Measurements from ENCODE around the gene MN1.

MN1 gene

DNA sequence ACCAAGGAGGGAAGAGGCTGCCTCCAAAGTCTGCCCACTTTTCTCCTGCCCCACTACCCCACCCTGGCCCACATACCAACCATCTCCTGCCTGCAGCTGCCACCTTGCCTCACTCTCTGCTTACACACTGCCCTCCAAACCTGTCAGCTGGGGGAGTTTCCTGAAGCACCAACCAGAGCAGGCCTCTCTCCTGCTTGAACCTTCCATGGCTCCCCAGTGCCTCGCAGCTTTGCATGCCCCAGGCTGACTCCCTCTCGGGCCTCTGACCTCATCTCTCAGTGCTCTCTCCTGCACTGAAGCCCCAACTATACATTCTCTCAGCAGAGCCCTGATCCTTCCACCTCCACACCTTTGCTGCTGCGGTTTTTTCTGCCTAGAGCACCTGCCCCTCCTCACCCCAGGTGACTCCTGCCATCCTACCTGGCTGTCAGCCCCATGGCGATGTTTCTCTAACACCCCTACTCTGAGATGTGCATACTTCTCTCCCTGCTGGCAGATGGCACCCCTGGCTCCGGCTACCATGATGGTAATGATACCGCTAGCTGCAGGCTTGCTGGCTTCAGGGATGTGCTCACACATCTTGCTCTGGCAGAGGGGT lies 43.5 kb downstream of the MN1 start:
- no peak for FAIRE-seq
- no peak for DNase-seq (ENCODE audit: insufficient read length, low spot score)
- TF ChIP-seq TAF1 (IDR thresholded peaks at IDR 0.05; ENCODE audit: low read depth, low read length), result no peak
- no peak for TF ChIP-seq POU2F2 (IDR thresholded peaks at IDR 0.05; ENCODE audit: low read depth, low read length)
- no peak for TF ChIP-seq SPI1 (IDR thresholded peaks at IDR 0.05; ENCODE audit: low read depth, low read length)
- TF ChIP-seq POLR2AphosphoS5 (IDR thresholded peaks at IDR 0.05; ENCODE audit: low read depth, low read length), result no peak
- no peak for TF ChIP-seq PAX5 (IDR thresholded peaks at IDR 0.05; ENCODE audit: insufficient read depth, low read length, severe bottlenecking)
- no peak for TF ChIP-seq POLR2A (IDR thresholded peaks at IDR 0.05; ENCODE audit: low read depth, low read length)

DNA sequence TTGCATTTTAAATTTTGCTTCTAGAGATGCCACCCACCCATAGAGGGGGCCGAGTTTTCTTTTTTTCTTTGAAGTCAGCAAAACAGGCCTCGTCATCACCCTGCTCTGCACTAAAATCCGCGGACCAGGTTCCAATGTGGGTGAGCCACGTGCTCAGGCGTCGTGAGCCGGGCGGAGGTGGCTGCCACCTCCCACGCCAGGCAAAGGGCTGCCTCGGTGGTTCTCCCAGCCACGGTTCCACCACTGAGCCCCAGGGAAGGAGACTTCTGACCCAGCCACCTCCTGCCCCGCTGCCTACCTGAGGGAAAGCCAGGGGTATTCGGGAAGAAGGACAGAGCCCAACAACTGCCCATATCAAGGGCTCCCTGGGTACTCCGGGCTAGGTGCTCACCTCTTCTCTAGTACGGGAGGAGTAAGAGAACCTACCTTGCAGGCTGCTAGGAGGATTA lies 45.3 kb downstream of the MN1 start:
- FAIRE-seq (no peak), DNase-seq (ENCODE audit: insufficient read length, low spot score) (no peak)
- TF ChIP-seq POU2F2 (IDR thresholded peaks at IDR 0.05; ENCODE audit: low read depth, low read length) (no peak), POLR2AphosphoS5 (IDR thresholded peaks at IDR 0.05; ENCODE audit: low read depth, low read length) (no peak), POLR2A (IDR thresholded peaks at IDR 0.05; ENCODE audit: low read depth, low read length) (no peak), SPI1 (IDR thresholded peaks at IDR 0.05; ENCODE audit: low read depth, low read length) (no peak), TAF1 (IDR thresholded peaks at IDR 0.05; ENCODE audit: low read depth, low read length) (no peak), PAX5 (IDR thresholded peaks at IDR 0.05; ENCODE audit: insufficient read depth, low read length, severe bottlenecking) (no peak)

DNA sequence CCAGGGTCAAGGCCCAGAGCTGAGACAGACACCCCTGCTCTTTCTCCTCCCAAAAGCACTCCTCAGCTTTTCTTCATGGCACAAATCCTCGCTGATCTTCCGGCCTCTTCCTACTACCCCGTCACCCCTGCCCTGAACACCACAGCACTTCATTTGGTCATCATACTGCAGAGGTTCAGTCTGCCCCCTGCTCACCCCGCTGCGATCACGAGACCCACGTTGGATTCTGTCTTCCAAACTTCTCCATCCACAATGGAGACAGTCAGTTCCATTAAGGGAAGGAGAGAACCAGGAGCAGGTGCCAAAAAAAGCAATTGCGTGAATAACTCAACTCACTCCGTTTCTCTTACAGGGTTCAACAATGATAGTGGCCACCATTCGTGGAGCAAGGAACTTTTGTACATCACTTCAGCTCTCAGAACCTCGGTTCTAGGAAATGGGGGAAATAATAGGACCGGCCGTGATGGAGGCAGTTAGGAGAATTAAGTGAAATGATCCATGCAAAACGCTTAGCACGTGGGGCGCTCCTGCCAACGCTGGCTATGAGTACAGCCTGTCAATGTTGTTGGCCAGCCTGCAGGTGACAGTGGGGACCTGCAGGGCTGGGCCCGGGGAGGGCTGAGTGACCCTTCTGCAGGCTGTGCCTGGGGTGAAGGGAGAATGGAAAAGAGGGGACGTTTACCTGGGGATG lies 45.9 kb downstream of the MN1 start:
- no peak for DNase-seq (ENCODE audit: insufficient read length, low spot score)
- FAIRE-seq, result no peak
- TF ChIP-seq PAX5 (IDR thresholded peaks at IDR 0.05; ENCODE audit: insufficient read depth, low read length, severe bottlenecking), result no peak
- TF ChIP-seq SPI1 (IDR thresholded peaks at IDR 0.05; ENCODE audit: low read depth, low read length), result no peak
- TF ChIP-seq POLR2AphosphoS5 (IDR thresholded peaks at IDR 0.05; ENCODE audit: low read depth, low read length), result no peak
- TF ChIP-seq TAF1 (IDR thresholded peaks at IDR 0.05; ENCODE audit: low read depth, low read length), result no peak

DNA sequence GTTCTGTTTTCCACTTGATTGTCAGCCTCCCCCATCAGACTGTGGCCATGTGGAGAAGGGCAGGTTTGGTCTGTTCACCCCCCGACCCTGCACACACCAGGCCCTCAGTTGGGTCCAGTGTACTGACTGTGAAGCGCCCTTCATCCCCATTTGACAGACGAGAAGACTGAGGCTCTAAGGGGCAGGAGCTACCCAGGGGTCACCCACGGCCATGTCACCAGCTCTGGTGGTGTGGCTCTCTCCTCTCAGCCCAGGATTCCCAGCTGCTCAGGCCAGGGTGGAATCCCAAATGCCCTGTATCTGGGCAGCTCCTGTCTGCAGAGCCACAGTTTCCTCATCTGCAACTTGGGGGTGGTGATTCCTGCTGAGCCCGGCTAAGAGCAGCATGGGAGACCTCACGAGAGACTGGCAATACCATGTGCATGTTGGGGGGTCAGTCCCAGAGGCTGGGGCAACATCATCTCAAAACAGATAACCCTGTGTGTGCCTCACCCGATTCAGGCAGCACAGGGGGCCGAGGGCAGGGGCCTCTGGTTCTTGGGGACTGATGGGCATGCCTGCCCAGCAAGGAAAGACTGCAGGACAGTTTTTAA lies 46.6 kb downstream of the MN1 start:
- FAIRE-seq (no peak), DNase-seq (ENCODE audit: insufficient read length, low spot score) (no peak)
- no peak for TF ChIP-seq POU2F2 (IDR thresholded peaks at IDR 0.05; ENCODE audit: low read depth, low read length)
- TF ChIP-seq TAF1 (IDR thresholded peaks at IDR 0.05; ENCODE audit: low read depth, low read length), result no peak

DNA sequence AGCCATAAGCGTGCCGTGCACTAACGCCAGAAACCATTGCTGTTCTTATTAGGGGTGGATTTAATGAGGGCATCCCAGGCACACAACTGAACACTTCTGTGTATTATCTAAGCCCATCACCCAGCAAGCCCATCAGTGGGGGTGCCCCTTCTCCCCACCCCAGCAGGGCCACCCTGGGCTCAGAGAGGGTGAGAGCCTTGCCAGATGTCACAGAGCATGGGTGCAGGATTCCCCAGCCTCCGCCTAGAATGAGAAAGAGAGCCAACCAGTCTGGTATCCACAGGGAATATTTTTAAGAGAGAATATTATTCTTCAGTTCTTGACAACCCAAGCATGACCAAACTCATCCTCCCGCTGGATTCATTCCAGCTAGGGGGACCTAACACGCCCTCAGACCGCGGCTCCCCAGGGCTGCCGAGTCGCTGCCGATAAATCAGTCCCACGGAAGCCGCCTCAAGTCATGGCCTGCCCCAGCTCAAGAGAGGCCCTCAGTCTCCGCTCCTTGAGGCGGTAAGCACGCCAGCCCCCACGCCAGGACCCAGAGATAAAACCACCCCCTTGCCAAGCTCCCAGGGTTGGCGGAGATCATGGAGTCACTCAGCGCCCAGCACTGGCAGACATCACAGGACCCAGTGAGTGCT lies 47.2 kb downstream of the MN1 start:
- DNase-seq (ENCODE audit: insufficient read length, low spot score) (no peak), FAIRE-seq (no peak)
- TF ChIP-seq SPI1 (IDR thresholded peaks at IDR 0.05; ENCODE audit: low read depth, low read length) (no peak), POLR2AphosphoS5 (IDR thresholded peaks at IDR 0.05; ENCODE audit: low read depth, low read length) (no peak), TAF1 (IDR thresholded peaks at IDR 0.05; ENCODE audit: low read depth, low read length) (no peak), POLR2A (IDR thresholded peaks at IDR 0.05; ENCODE audit: low read depth, low read length) (no peak), PAX5 (IDR thresholded peaks at IDR 0.05; ENCODE audit: insufficient read depth, low read length, severe bottlenecking) (no peak), POU2F2 (IDR thresholded peaks at IDR 0.05; ENCODE audit: low read depth, low read length) (no peak)

DNA sequence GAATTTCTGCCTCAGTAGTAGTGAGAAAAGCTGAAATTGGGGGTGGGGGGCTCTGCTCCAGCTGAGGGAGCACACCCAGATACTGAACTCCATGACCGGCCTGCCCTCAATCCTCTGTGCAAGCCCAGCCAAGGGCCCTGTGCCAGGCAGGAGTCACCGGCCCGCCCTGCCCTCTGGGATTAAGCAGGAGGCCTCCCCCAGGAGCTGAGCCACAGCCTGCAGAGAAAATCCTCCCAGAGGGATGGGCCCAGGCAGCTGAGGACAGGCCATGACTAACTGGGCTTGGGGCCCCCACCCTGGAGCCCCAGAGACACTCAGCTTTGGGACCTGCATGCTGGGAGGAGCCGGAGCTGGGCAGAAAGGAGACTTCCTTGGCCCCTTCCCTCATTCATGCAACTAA lies 48.8 kb downstream of the MN1 start:
- TF ChIP-seq POU2F2 (IDR thresholded peaks at IDR 0.05; ENCODE audit: low read depth, low read length), result no peak
- TF ChIP-seq PAX5 (IDR thresholded peaks at IDR 0.05; ENCODE audit: insufficient read depth, low read length, severe bottlenecking), result no peak
- no peak for TF ChIP-seq POLR2AphosphoS5 (IDR thresholded peaks at IDR 0.05; ENCODE audit: low read depth, low read length)
- TF ChIP-seq TAF1 (IDR thresholded peaks at IDR 0.05; ENCODE audit: low read depth, low read length), result no peak
- no peak for TF ChIP-seq POLR2A (IDR thresholded peaks at IDR 0.05; ENCODE audit: low read depth, low read length)
- no peak for TF ChIP-seq SPI1 (IDR thresholded peaks at IDR 0.05; ENCODE audit: low read depth, low read length)
- FAIRE-seq (no peak), DNase-seq (ENCODE audit: insufficient read length, low spot score) (no peak)

DNA sequence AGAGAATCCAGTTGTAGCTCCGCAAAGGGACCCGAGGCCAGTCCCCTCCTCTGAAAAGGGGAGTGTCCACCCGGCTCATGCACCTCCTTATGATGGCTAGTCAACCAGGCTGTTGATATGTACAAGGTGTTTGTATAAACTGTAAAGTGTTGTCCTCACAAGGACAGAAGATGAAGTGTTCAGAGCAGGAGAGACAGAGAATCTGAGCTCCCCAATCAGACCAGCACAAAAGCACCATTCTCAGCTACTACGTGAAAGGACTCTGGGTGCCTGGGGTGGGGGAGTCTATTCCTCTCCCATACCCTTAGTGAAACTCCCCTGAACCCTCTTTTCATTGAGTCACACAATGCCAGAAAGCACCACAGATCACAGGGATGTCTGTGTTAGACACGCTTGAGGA lies 49.4 kb downstream of the MN1 start:
- TF ChIP-seq POLR2A (IDR thresholded peaks at IDR 0.05; ENCODE audit: low read depth, low read length) (no peak), SPI1 (IDR thresholded peaks at IDR 0.05; ENCODE audit: low read depth, low read length) (no peak)
- no peak for DNase-seq (ENCODE audit: insufficient read length, low spot score)
- FAIRE-seq, result no peak

DNA sequence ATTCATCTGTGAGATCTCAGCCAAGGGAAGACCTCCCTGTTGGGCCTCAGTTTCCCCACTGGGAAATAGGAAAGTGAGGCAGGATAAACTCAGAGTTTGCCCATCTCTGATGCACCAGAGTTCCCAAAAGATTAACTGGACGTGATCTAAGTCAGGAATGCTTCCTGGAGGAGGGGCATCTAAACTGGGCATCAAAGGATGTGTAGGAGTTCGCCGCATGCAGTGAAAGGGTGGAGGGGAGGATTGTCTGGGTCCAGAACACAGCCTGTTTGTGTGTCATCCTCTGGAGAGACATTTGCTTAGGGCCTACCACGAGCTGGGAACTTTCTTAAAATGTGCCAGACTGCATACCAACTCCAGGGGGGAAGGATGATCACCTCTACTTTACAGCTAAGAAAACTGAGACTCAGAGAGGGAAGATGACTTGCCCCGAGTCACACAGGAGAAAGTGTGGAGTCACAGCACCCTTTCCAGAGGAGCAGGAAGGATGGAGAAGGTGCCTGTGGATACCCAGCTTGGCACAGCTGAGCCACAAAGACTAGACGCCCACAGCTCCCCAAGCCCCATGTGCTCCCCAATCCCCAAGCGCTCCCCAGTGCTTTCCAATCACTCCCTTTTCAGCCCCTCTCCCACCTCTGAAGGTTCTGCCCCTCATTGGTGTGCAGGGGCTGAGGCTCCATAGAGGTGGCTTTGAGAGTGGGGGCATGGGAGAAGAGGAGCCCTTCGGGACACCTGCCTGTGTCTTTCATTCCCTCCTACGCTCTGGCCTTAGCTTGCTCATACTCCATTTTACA lies 50.1 kb downstream of the MN1 start:
- no peak for FAIRE-seq
- DNase-seq (ENCODE audit: insufficient read length, low spot score), result no peak
- no peak for TF ChIP-seq POU2F2 (IDR thresholded peaks at IDR 0.05; ENCODE audit: low read depth, low read length)
- TF ChIP-seq POLR2A (IDR thresholded peaks at IDR 0.05; ENCODE audit: low read depth, low read length), result no peak
- TF ChIP-seq SPI1 (IDR thresholded peaks at IDR 0.05; ENCODE audit: low read depth, low read length), result no peak
- no peak for TF ChIP-seq TAF1 (IDR thresholded peaks at IDR 0.05; ENCODE audit: low read depth, low read length)
- TF ChIP-seq PAX5 (IDR thresholded peaks at IDR 0.05; ENCODE audit: insufficient read depth, low read length, severe bottlenecking), result no peak
- TF ChIP-seq POLR2AphosphoS5 (IDR thresholded peaks at IDR 0.05; ENCODE audit: low read depth, low read length), result no peak

DNA sequence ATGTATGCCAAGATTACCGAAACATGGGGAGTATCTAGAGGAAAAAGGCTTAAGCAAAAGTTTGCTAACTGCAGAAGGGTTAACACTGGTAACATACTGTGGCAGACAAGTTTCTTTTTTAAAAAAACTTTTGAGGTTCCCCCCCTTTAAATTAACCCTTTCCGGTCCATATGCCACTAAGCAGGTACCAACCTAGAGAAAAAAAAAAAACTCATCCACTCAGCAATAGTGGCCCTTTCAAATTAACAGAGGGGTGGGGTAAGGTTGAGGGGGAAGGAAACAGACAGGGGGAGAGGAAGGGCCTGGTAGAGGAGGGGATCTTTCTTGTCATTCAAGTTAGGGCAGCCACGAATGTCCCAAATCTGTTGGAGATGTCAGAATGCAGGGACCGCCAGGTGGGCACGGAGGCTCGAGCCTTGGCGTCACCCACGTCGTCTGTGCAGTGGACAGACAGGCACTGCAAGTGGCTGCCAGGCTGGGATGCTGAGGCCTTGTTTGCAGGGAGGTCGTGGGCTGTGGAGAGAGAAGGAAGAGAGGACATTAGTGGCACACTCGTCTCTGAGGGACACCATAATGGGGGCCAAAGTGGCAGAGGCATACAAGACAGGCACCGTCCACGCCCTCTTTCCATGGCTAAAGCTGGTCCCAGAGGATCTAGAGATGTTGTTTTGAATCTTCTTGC lies 50.8 kb downstream of the MN1 start:
- FAIRE-seq, result no peak
- no peak for TF ChIP-seq POLR2AphosphoS5 (IDR thresholded peaks at IDR 0.05; ENCODE audit: low read depth, low read length)

More for the DNA sequence above, 50.8 kb downstream of the MN1 start:
- no peak for DNase-seq (ENCODE audit: insufficient read length, low spot score)
